Measurements from ENCODE around the gene GNAI1.

The GNAI1 gene

DNA sequence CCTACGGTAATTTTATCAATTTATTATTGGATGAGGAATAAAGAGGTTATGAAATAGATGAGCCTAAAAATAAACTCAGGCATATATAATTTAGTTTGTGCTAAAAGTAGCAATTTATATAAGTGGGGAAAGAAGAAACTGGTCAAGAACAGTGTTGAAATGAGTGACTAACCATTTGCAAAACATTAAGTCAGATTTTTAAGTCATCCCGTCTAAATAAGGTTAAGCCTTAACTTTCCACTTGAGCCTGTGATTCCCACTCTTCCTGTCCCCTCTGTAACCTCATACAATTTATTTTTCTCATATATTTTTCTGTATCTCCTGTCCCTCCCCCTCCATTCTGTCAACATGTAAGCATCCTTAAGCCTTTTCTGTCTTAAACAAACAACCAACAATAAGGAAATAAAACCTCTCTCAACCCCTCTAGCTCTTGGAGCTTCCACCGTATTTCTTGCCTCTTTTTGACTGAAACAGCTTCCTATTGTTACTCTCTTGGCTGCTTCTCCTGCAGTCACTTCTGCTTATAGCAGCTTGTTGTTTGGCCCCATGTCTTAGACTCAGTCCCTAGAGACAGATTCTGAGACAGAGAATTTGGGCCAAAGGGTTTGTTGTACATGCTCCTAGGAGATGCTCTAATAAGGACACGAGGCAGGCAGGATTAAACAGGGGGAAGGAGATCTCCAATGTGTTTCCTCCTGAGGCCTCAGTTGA, 109.7 kb downstream of the GNAI1 start:
- no peak overlapping the region for H3K4me3 ChIP-seq (ENCODE audit: low read depth, low read length)

DNA sequence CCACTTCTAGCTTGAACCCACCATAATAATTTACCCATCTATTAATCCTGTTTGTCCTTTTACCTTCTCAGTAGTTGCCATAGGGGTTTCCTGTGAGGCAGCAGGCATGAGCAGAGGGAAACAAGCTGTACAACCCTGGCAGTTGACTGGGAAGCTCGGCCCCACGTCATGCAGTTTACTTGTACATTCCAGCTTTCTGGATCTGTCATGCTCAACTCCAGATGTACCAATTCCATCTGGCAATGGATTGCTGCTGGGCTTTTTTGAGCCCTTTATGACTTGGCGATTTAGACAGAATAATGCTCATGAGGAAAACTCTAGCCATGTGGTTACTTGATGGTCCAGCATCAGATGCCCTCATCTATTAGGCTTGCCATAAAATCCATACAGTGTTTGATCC, 112.5 kb downstream of the GNAI1 start:
- H3K4me3 ChIP-seq (ENCODE audit: low read depth, low read length): no peak overlapping the region

DNA sequence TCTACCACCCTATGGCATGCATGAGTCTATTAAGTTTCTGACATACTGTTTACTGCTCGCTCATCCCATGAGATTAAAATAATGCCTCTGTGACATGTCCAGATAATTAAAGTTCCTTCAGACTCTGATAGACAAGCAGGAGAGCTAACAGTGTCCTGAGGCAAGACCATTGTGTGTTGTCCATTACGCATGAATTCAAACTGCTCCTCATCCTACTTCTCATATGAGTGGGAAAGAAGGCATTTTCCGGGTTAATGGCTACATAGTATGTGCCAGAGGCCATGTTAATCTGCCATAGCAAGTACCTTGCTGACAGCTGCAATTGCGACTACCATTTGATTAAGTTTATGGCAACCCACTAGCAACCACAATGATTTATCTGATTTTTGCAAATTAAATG, 113.3 kb downstream of the GNAI1 start:
- no peak overlapping the region for H3K4me3 ChIP-seq (ENCODE audit: low read depth, low read length)

DNA sequence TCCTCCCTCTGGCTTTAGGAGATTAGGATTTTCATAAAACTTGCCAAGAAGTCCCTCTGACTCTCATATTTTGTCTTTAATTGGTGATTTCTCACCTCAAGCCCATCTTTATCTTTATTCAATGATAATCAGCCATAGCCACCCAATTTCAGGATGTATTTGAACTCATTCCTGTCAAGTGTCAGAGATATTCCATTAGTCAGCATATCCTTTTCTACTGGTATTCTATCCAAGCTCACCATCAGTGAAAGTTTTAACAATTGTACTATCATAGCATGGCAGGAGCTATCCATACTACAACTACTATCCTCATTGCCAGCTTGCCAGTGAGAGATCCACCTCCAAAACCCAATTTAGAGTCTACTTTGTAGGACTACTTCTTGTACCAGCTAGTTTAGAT, 114.6 kb downstream of the GNAI1 start:
- H3K4me3 ChIP-seq (ENCODE audit: low read depth, low read length): no peak overlapping the region

DNA sequence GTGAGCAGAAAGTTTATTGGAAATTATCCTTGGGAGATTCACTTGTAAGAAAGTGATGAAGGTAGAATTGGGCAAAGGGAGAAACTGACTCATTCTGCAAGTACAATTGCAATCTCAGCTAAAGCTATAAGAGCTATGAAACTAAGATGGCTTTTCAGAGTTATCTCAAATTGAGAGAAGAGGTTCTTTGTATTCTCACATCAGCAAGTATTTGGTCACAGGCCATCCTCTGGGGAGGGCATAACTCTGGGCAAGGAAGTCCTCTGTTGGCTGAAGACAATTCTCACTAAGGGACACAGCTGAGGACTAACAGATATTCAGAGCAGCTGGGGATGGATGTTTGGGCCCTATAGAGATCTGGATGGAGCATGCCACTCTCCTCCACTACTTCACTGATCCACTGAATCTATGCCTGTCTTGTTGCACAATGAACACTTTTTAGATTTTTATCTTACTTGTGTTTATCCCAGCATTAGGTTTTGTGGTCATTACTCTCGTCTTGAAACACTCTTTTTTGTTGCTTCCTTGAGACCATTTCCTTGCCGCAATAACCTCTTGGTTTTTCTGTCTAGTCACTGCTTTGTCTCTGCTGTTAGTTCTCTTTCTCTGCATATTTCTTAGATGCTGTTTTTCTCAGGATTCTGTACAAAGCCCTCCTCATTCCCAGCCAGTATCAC, 115.1 kb downstream of the GNAI1 start:
- H3K4me3 ChIP-seq (ENCODE audit: low read depth, low read length): no peak overlapping the region

DNA sequence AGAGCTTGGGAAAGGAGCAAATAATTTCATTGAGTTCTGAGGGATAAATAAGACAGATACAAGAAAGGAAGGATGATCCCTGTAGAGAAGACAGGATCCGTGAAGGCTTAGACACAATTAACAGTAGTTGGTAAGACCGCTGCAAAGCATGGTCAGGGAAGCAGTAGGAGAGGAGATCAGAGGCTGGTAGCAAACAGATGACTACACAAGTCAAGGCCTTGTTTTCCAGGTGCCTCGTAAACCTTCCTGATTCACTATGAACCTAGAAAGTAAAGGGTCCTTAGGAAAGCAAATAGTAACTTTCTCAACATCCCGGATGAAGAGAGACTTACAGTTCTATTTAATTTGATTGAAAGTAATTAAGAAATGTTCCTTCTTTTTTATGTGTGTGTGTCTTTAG, 118.6 kb downstream of the GNAI1 start:
- H3K4me3 ChIP-seq (ENCODE audit: low read depth, low read length): no peak overlapping the region

DNA sequence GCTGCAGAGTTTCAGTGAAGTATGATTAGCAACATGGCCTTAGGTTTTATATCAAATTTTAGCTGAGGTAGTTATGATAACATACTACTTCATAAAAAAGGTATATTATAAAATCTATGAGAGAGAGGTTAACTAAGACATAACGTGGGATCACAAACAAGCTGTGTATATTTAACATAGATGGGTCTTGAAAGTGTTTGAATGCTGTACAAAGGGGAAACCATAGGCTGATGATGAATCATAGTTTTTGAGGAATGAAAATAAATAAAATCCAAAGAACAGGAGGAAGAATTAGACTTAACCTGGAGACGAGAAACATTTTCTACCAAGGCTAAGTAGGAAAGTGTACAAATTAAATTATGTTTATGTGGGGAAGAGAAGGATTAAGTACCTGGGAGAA, 119.0 kb downstream of the GNAI1 start:
- H3K4me3 ChIP-seq (ENCODE audit: low read depth, low read length): no peak overlapping the region

DNA sequence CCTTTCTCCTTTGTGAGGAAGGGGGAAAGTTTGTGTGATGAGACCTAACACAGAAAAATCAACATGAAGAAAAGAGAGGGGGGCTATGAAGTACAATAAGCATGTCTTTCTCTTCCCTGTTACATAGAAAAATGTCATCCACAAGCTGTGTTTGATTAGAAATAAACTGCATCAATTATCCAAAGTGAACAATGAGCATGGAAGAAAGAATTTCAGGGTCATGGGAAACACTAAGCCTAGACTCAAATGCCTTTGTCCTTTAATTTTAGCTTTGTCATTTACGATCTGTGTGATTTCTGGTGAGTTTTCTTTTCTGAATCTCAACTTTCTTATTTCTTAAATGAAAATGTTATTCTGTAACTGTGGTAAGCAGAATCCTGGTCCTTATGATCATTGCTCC, 121.0 kb downstream of the GNAI1 start:
- no peak overlapping the region for H3K4me3 ChIP-seq (ENCODE audit: low read depth, low read length)

DNA sequence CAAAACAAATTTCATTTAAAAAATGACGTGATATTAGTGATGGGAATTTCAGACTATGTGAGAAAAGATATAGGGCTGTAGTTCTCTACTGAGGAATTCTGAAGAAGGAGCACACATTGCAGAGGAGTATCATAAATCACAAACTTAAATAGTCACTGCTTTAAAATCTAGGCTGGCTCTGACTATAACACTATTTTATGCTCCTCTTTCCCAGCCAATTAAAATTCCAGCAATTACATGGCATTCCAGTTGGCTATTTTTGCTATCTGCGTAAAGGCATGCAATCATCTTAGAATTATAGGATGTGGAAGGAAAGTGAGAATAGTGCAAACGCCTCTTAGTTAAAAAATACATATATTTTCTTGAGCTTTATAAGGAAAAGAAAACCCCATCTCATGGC, 123.1 kb downstream of the GNAI1 start:
- no peak overlapping the region for H3K4me3 ChIP-seq (ENCODE audit: low read depth, low read length)

DNA sequence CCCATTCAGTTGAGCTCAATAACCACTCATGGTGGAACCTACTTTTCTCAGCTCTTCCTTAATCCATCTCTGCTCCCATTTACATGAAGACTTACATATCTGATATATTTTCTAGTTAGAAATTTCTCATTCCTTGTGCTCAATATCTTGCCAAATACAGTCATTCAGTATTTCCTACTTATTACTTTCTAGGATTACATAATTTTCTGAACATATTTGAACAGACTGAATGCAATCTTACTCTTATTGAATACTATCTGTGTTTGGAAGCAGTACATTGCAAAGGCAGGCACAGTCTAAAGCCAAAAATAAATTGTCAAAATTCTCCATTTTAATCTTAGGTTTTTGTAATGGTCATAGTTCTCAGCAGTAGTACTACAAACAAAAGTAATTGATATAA, 126.0 kb downstream of the GNAI1 start:
- no peak overlapping the region for H3K4me3 ChIP-seq (ENCODE audit: low read depth, low read length)

DNA sequence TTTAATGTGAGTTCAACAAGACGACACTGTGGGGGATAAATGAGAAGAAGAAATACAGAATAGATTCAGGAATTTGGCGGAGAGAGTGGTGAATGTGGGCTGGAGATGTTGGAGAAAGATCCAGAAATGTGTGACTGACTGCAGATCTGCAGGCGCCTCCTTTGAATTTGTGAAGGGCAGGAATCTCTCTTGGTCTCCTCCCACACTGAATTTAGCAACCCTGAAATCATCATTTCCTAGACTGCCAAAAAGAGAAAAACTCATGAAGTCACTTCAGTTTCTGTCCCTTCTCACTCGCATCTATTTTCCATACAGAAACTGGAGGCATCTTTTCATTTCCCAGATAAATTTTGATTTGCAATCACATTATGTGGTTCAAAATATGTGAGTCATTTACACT, 128.7 kb downstream of the GNAI1 start:
- H3K4me3 ChIP-seq (ENCODE audit: low read depth, low read length): no peak overlapping the region

DNA sequence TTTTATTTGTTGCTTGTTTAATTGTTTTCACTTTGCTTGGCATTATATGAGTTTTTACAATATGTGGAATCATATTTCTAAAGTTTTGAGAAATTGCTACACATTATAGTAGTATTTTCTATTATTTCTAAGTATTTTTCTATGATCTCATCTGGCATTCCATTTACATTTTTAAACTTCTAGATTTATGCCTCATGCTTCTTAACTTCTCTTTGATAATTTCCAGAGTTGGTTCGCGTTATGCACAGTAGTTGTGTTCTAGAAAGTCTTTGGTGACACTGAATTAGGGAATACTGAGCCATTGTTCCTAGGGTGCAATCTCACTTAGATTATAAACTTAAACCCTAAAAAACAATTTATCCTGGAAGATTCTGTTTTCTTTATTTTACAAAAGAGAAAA, 129.2 kb downstream of the GNAI1 start:
- H3K4me3 ChIP-seq (ENCODE audit: low read depth, low read length): no peak overlapping the region

DNA sequence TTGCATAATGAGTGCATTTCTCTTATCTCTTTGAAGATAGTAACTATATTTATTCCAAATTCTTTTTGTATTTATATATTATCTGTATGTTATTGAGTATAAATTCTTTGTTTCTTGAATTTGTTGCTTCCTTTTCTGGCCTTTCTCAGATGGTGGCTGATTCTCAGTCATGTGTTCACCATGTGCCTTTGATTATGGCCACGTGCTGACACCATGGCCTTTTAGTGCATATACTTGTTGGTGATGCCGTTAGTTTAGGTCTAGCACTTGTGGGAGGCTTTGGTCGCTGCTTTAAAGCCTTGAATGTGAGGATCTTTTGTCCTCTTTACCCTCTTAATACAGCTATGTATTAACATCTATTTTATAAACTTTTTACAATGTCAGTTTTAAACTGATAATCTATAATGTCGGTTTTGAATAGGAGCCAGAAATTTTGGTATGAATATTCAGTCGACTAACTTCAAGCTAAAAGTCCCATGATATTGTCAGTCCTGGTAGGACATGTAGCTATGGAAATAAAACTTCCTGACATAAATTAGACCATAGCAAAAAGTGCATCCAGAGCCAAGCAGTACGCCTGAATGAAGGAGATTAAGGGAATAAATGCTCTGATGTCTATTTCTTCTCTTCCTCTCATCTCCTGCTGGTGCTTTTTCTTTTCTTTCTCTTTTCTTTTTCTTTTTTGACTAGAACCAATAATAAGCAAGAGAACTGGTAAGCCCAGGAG, 130.3 kb downstream of the GNAI1 start:
- H3K4me3 ChIP-seq (ENCODE audit: low read depth, low read length): no peak overlapping the region

DNA sequence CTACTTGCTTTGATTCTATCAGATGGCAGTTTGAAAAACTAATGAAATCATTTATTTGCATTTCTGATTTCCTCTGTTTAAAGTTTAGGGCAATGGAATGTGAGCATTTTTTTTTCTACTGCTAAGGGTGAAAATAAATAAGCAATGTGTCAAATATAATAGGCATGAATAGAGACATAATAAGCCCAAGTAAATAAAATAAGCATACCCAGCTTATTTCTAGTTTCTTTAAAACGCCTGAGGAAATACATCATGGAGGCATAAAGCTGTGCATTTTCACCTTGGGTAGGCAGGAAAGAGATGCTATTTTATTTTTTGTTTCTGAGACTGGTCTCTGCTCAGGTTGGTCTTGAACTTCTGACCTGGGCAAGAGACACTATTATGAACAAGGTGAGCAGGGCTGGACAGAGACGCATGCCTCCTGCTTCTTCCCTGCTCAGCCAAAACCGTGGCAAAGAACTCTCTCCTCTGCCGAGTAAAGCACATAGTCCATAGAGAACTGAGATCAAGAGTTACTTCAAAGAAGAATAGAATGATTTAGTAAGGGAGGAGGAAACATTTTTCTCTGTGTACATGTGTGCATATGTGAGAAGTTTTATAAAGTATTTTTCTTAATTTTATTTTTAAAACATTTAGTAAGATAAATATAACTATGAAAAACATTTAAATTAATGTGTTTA, 138.1 kb downstream of the GNAI1 start:
- H3K4me3 ChIP-seq (ENCODE audit: low read depth, low read length): no peak overlapping the region

DNA sequence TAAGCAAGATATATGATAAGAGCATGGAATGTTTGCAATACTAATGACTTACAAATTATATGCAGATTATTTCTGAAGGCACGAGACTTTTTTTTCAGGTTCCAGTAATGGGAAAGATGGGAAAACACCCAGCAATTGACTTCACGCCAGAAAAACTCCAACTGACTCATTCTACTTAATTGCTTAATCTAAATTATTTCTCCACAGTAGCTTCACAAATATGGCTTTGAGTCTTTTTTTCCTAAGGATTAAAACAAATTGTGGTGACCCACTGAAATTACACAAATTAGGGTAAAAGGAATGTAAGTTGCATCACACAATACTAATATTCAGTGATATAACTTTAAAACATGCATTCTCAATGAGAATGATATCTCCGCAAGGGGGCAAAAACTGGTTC, 138.7 kb downstream of the GNAI1 start:
- H3K4me3 ChIP-seq (ENCODE audit: low read depth, low read length): no peak overlapping the region

DNA sequence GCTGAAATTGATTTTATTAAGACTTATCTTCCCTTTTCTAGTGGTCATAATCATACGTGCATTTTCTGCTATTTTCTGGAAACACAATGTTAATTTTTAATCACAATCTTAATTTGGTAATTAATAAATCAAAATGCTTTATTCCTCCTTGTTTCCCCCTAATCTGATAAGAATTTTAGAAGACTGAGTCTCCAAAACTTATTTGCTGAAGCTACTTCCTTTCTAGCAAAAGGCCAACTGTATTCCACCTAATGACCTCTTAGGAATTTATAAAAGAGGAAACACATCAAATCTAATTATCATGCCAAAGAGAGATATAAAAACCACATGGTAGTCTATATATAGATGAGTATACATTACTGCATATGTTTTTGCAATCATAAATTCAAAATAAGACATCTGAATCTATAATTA, 140.6 kb downstream of the GNAI1 start:
- H3K4me3 ChIP-seq (ENCODE audit: low read depth, low read length): no peak overlapping the region
